ENCODE results near the gene IPP.
"Not testable (repeated sequence)": the region's sequence is repeated elsewhere in the genome, so short reads cannot be mapped to it uniquely, and the experiment has no call there.

Gene IPP

DNA sequence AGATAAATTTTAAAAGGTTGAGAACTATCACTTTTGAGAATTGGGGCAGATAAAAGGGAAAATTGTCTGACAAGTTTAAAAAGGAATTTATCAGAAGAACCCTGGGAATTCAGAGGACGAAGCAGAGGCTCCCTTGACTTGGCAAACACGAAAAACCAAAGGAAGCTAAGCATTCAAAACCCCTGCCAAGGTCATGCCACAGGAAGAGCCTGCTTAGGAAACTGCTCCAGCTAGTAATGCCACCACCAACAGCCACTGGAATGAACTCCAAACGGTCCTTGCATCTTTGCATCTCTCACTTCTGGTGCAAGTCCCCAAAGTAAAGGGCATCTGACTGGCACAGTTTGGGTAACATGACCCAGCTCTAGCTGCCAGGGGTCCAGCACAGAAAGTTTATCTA, 71.3 kb downstream of the IPP start:
- DNase-seq = no peak

DNA sequence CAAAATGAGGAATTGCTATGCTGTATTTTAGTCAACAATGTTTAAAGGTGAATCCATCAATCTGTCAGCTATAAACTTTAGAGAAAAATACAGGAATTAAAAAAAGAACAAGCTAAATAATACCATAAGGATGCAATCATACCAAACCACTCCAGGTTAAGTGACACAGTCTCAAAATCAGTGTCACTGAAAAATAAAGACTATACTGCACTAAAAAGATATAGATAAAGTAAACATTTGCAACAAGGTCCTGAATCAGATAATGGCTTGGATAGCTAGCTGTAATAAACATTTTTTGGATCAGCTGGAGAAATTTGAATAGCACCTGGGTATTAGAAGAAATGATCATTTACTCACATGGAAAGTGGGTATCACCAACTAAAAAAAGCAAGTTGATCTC, 72.0 kb downstream of the IPP start:
- DNase-seq = no peak

DNA sequence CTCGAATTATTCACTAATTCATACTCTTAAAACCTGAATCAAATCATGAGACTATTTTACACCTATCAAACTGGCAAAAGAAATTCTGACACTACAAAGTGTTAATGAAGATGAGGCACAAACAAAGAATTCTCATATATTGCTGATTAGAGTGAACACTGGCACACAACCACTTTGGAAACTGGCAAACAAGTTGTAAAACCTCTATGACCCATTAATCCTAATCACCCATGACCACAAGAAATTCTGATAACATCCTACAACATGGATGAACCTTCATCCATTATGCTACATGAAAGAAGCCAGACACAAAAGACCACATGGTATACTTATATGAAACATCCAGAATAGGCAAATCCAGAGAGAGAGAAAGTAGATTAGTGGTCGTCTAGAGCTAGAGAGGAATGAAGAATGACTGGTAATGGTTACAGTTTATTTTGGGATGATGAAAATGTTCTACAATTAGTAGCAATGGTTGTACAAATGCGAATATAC, 72.7 kb downstream of the IPP start:
- DNase-seq = no peak

DNA sequence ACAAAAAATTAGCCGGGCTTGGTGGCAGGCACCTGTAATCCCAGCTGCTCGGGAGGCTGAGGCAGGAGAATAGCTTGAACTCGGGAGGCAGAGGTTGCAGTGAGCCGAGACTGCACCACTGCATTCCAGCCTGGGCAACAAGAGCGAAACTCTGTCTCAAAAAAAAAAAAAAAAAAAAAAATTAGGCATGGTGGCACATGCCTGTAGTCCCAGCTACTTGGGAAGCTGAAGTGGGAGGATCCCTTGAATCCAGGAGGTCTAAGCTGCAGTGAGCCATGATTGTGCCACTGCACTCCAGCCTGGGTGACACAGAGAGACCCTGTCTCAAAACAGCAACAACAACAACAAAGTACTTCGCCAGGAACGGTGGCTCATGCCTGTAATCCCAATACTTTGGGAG, 73.9 kb downstream of the IPP start:
- not testable (repeated sequence) for DNase-seq

DNA sequence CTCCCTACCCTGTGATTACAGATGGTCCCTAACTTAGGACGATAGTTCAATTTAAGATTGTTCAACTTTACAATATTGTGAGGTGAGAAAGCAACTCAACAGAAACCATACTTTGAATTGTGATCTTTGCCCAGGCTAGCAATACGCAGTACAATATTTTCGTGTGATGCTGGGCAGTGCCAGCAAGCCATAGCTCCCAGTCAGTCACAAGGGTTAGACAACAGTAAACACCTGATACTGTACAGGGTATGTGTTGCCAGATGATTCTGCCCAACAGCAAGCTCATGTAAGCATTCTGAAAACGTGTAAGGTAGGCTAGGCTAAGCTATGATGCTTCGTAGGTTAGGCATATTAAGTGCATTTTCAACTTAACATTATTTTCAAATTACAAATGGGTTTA, 76.0 kb downstream of the IPP start:
- no peak for DNase-seq

DNA sequence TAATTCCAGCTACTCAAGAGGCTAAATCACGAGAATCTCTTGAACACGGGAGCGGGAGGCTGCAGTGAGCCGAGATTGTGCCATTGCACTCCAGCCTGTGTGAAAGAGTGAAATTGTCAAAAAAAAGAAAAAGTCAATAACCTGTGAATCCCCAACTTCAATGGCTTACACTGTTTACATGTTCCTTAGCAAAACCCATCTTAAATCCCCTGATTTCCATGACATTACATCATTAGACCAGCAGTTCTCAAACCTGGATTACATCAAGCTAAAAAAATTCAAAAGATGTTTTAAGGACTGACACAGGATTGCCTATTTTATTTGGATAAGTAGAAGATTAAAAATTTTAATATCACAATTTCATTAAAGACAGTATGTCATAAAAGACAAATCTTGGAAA, 76.5 kb downstream of the IPP start:
- no peak for DNase-seq

DNA sequence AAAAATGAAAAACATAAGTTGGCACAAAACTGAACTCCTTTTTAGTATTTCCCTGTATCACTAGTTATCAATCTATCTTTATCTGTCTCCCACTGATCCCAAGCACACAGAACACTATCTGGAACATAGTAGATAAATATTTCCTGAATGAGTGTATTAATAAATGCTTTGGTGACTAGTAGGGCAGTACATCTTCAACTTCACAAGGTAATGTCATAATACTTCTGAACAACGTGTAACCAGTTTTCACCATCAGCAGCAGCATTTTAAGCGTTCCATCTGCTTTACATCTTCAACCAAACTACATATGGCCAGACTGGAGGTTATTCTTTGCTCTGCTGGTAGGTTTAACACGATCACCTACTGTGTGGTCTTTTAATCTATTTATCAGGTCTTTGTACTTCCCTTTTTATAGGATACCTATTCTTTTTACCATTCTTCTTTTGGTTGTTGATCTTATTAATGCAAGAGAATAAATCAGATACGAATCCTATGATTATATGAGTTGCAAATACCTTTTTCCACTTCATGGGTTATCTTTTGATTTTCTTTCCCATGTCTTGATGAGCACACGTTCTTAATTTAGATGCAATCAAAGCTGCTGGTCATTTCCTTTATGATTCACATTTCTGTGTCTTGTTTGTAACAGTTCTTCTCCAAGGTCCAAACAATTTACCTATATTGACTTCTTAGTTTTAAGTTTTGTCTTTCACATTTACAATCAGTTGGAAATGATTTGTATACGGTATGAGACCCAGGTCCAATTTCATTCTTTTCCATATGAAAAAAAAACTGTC, 80.4 kb downstream of the IPP start:
- no peak for DNase-seq

DNA sequence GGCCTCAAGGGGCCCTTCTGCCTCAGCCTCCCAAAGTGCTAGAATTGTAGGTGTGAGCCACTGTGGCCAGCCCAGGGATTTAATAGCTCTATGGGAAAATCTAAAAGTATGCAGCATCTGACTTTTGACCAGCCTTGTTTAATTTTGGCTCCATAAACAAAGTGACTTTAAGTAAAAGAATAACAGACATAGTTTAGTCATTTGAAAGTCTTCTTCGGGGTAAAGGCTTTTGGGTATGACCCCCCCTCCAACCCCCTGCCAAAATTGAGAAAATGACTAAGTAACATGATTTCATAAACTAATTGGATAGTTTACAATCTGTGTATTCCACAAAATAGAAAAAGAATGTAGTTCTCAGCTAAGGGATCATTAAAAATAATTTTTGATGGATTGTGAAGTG, 81.1 kb downstream of the IPP start:
- DNase-seq = no peak

DNA sequence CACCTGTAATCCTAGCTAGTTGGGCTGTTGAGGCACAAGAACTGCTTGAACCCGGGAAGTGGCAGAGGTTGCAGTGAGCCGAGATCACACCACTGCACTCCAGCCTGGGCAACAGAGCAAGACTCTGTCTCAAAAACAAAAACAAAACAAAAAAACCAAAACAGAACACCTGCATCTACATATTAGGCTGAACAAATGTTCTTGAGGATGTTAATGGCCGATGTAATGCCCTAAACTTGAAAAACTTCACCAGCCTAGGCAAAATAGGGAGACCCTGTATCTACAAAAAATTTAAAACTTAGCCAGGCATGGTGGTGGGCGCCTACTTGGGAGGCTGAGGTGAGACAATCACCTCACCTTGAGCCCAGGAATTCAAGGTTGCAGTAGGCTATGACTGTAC, 81.9 kb downstream of the IPP start:
- no peak for DNase-seq

DNA sequence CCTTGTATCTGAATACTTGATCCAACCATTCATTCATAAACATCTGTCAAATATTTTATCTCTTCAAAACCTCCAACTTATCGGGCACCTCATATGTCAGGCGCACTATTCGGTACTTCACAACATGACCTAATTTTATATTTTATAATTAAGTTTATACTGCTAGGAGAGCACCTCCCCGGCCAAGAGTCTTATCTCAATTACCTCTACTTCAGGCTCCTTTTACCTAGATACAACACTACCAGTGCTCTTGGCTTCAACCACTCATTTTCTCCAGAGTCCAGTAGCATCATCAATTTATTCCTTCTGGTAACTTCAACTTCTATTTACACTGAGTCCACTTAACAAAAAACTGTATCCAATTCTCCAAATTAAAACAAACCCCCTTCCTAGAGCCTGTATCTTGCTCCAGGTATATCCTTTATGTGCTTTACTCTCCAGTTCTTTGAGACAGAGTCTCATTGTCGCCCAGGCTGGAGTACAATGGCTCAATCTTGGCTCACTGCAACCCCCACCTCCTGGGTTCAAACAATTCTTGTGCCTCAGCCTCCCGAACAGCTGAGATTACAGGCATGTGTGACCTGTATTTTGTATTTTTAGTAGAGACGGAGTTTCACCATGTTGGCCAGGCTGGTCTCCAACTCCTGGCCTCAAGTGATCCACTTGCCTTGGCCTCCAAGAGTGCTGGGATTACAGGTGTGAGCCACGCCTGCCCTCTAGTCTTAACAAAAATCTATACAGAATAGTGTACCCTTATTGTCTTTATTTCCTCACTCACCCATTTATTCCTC, 82.9 kb downstream of the IPP start:
- DNase-seq = no peak

DNA sequence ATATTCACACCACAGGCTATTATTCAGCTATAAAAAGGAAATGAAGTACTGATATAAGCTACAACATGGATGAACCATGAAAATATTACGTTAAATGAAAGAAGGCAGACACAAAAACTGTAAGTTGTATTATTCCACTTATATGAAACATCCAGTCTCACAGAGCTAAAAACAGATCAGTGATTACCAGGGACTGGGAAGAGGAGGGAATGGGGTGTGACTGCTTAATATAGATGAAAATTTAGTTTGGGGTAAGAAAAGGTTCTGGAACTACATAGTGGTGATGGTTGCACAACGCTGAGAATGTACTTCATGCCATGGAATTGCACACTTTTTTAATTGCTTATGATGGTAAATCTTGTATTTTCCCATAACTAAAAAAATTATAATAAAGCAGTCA, 83.6 kb downstream of the IPP start:
- DNase-seq = no peak

DNA sequence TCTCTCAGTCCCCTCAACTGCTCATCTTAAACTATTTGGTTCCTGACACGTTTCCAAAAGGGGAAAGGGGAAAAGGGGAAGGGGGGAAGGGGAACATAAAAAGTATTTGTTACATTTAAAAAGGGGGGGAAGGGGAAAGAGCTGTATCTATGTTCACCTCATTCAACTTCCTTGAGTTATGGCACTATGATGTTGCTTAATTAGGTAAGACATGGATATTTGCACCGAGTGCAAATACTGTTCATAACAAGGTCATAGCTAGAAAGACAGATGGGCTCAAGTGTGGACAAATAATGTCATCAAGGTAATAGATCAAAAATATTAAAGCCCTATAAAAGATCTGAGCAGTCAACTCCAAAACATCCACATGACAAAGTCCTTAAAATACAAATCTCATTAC, 90.1 kb downstream of the IPP start:
- DNase-seq = no peak

DNA sequence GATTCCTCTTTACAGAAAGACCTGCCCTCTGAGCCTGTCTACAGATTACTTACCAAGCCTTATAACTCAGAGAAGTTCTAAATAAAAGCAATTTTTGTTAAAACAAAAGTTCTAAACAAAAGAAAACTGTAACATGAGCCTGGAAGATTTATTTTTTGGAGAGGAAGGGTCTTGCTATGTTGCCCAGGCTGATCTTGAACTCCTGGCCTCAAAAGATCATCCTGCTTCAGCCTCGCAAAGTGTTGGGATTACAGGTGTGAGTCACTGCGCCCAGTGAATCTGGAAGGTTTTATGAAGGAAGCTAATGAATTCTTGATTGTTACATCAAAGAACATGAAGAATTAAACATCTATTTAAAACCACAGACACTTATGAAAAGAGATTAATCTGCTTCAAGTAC, 91.2 kb downstream of the IPP start:
- no peak for DNase-seq

DNA sequence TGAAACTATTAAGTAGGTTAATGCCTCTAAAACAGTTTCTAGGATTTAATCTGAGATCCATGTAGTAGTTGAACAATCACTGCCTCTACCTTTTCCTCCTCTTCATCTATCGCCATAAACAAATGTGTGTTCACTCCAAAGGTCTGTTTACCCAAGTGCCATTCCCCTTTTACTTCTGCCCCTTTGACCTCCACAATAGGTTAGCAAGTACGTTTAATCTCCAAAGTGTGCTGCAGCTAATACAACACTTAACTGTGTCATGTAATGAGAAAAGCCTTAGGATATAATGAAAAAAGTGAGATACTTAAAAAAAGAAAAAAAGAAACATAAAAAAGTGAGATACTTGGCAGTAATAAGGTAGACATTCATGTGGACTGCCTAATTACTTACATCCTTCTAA, 92.3 kb downstream of the IPP start:
- no peak for DNase-seq

DNA sequence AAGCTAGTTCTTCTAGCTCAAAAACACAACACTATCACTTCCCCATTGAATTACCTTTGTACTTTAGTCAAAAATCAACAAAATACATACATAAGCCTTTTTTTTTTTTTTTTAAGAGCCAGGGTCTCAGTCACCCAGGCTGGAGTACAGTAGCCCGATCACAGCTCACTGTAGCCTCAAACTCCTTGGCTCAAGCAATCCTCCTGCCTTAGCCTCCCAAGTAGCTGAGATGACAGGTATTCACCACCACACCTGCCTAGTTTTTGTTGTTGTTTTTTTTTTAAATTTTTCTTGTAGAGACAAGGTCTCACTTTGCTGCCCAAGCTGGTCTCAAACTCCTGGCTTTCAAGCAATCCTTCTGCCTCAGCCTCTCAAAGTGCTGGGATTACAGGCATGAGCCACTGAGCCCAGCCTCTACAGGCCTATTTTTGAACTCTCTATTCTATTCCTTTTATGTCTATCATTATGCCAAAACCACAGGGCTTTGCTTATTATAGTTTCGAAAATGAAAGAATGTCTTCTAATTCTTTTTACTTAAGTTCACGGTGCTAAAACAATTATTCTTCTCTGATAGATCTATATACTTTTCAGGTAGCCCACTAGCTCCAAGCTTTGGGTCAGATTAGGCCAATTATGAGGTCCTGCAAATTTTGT, 93.8 kb downstream of the IPP start:
- DNase-seq = no peak

DNA sequence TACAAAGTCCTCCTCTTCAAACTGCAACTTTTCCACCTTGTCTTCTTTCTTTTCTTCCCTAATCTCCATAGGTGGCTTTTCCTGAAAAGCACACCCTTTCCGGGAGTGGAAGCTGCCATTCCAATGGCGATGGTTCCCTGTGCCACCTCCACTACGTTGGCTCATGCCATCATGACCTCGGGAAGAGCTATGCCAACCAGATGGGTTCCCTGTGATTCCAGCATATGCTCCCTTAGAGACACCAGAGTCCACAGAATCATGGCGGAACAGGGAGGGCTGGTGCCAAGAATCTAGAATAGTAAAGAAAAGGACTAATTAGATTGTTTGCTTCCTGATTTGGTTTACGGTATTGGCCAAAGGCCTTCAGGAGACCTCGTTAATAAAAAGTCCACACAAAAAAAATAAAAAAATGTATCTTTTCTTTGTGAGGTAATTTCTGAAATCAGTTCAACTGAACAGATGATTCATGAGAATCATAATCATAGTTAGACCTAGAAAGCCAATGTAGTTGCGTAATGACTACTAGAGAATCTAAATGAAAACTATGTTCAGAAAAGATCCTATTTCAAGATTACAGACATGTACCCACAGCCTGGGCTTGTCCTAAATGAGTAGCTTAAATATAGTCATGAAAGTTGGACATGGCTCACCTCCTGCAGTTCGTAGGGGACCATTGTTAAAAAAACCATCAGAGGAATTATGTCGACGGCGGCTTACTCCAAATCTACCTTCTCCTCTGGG, 95.7 kb downstream of the IPP start:
- no peak for DNase-seq
